ENCODE results near the gene EEF1AKMT3.

Gene EEF1AKMT3

DNA sequence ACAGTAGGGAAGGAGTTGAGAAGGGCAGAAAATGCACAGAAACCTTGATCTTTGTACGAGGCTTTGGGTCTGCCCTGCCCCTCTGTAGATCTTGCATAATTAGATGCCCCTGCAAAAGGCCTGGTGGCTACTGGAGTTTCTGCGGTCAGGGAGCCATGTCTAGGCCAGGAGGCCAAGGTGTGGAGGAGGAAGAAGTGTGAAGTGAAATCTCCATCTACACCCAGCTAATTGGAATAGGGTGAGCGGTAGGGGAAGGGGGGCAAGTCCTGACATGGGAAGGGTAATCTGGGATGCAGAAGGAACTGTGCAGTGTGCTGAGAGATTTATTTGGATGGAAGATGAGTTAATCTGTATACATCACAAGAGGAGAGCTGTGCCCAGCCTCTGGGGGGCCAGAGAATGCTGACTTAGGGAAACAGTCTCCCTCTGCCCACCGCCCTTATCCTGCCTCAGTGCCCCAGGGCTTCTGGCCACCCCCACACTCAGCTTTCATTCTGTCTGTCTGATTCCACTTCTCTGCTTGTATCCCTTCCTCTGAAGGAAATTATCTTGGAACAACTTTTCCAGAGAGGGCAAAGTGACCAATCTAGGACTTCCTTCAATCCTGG, 10.9 kb upstream of the EEF1AKMT3 start:
- no peak for ATAC-seq (ENCODE audit: insufficient read depth, low read depth)
- H3K27me3 ChIP-seq (ENCODE audit: insufficient read depth, low read length, poor library complexity), result no peaks in the 10 kb centered on the region
- no peak overlapping the region for H3K9ac ChIP-seq (ENCODE audit: low read depth, low read length)
- no peak overlapping the region for H3K4me2 ChIP-seq (ENCODE audit: insufficient read depth, low read length)
- H4K20me1 ChIP-seq (ENCODE audit: insufficient read depth, low read length), result peaks cover 37% of the 10 kb centered on the region
- no peaks in the 10 kb centered on the region for H3K9me3 ChIP-seq (ENCODE audit: insufficient read depth, low read length, severe bottlenecking)
- H3K27ac ChIP-seq (ENCODE audit: low read length), result no peak overlapping the region
- H2AFZ ChIP-seq (ENCODE audit: low read depth, low read length), result no peak overlapping the region
- peaks cover 6% of the 10 kb centered on the region for H3K4me1 ChIP-seq (ENCODE audit: insufficient read depth, low read length)
- H3K4me3 ChIP-seq (ENCODE audit: low read depth in 1 of 2, low read length in 2 of 2), result no peak overlapping the region
- H3K79me2 ChIP-seq (ENCODE audit: insufficient read depth, low read length), result peaks cover 6% of the 10 kb centered on the region
- peaks cover 35% of the 10 kb centered on the region for H3K36me3 ChIP-seq (ENCODE audit: insufficient read depth, low read length)
- TF ChIP-seq EZH2 (IDR thresholded peaks at IDR 0.05; ENCODE audit: borderline replicate concordance, low read depth, low read length, severe bottlenecking) (no peak), CTCF (IDR thresholded peaks at IDR 0.05; ENCODE audit: borderline replicate concordance, extremely low read depth, low read length, poor library complexity, severe bottlenecking) (no peak)
- DNase-seq, result no peak

DNA sequence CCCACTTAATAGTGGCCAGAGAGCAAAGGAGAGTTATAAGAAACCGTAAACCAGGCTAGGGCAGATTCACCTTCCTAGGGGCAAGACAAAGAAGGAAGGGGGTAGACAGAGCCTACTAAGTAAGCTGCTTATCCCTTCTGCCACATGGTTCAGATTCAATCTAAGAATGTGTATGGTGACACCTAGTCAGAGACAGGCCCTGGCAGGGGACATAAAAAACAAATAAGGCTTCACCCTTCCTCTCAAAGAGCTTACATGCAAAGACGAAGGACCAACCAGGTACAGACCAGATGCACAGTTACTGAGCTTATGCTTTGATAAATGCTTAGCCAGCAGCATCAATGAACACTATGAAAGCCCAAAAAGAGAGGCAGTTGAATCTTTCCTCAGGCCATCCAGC, 10.0 kb upstream of the EEF1AKMT3 start:
- H3K27ac ChIP-seq (ENCODE audit: low read length), result no peak overlapping the region
- H3K9ac ChIP-seq (ENCODE audit: low read depth, low read length), result no peak overlapping the region
- ATAC-seq (ENCODE audit: insufficient read depth, low read depth) (no peak), DNase-seq (no peak)
- H4K20me1 ChIP-seq (ENCODE audit: insufficient read depth, low read length), result peaks cover 32% of the 10 kb centered on the region
- no peaks in the 10 kb centered on the region for H3K9me3 ChIP-seq (ENCODE audit: insufficient read depth, low read length, severe bottlenecking)
- peaks cover 28% of the 10 kb centered on the region for H3K36me3 ChIP-seq (ENCODE audit: insufficient read depth, low read length)
- no peaks in the 10 kb centered on the region for H3K4me1 ChIP-seq (ENCODE audit: insufficient read depth, low read length)
- H3K4me3 ChIP-seq (ENCODE audit: low read depth in 1 of 2, low read length in 2 of 2), result no peak overlapping the region
- no peaks in the 10 kb centered on the region for H3K27me3 ChIP-seq (ENCODE audit: insufficient read depth, low read length, poor library complexity)
- H3K4me2 ChIP-seq (ENCODE audit: insufficient read depth, low read length), result no peak overlapping the region
- H3K79me2 ChIP-seq (ENCODE audit: insufficient read depth, low read length), result no peaks in the 10 kb centered on the region
- no peak overlapping the region for H2AFZ ChIP-seq (ENCODE audit: low read depth, low read length)
- TF ChIP-seq CTCF (IDR thresholded peaks at IDR 0.05; ENCODE audit: borderline replicate concordance, extremely low read depth, low read length, poor library complexity, severe bottlenecking) (no peak), EZH2 (IDR thresholded peaks at IDR 0.05; ENCODE audit: borderline replicate concordance, low read depth, low read length, severe bottlenecking) (no peak)

- H4K20me1 ChIP-seq (ENCODE audit: insufficient read depth, low read length), result peaks cover 18% of the 10 kb centered on the region
- H3K27me3 ChIP-seq (ENCODE audit: insufficient read depth, low read length, poor library complexity), result no peaks in the 10 kb centered on the region
- no peak for DNase-seq
- no peak overlapping the region for H3K4me2 ChIP-seq (ENCODE audit: insufficient read depth, low read length)
- H2AFZ ChIP-seq (ENCODE audit: low read depth, low read length), result no peak overlapping the region
- no peak overlapping the region for H3K4me3 ChIP-seq (ENCODE audit: low read depth in 1 of 2, low read length in 2 of 2)
- ATAC-seq (ENCODE audit: insufficient read depth, low read depth), result no peak
- no peak for TF ChIP-seq EZH2 (IDR thresholded peaks at IDR 0.05; ENCODE audit: borderline replicate concordance, low read depth, low read length, severe bottlenecking)
- TF ChIP-seq CTCF (IDR thresholded peaks at IDR 0.05; ENCODE audit: borderline replicate concordance, extremely low read depth, low read length, poor library complexity, severe bottlenecking), result no peak
- H3K9me3 ChIP-seq (ENCODE audit: insufficient read depth, low read length, severe bottlenecking), result no peaks in the 10 kb centered on the region
- H3K9ac ChIP-seq (ENCODE audit: low read depth, low read length), result no peak overlapping the region
- H3K4me1 ChIP-seq (ENCODE audit: insufficient read depth, low read length), result no peaks in the 10 kb centered on the region
- H3K27ac ChIP-seq (ENCODE audit: low read length), result no peak overlapping the region
- peaks cover 24% of the 10 kb centered on the region for H3K36me3 ChIP-seq (ENCODE audit: insufficient read depth, low read length)
- no peaks in the 10 kb centered on the region for H3K79me2 ChIP-seq (ENCODE audit: insufficient read depth, low read length)
Measured at GRCh38 chr12:57763881-57764661, 8.3 kb upstream of the EEF1AKMT3 start.

Data from DND-41 (cell line).